GM23248 (cell line): ENCODE measurements around the gene IRF2BP1.

ENCODE experiments used
- EZH2 ChIP-seq: fragments of 200-600 bp; sonication (generic); IDR thresholded peaks from 2 replicates; pipeline ENCODE4 v1.6.1; 2018; ENCODE audit warnings: antibody characterized with exemption, mild to moderate bottlenecking; ENCODE audit not compliant: insufficient read depth, poor library complexity, severe bottlenecking
- EZH2phosphoT487 ChIP-seq: fragments of 200-600 bp; sonication (generic); IDR thresholded peaks from 2 replicates; pipeline ENCODE4 v1.6.1; 2018; ENCODE audit warnings: antibody characterized with exemption, moderate library complexity, mild to moderate bottlenecking, low read depth; ENCODE audit not compliant: insufficient read depth

DNA sequence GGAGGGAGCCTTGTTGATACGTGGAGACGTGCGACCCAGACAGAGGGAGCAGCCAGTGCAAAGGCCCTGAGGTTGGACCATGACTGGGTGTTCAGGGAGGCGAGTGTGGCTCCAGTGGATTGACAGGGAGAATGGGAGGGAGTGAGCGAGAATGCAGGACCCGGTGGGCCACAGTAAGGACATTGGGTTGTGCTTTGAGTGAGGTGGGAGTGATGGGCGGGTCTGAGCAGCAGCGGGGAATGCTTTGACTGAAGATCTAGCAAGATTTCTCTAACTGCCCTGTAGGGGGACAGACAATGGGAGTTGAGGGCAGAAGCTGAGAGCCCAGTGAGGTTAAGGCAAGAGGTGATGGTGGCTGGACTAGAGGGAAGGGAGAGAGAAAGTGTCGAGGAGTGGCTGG lies 36.3 kb upstream of the IRF2BP1 start:
- TF ChIP-seq EZH2 (no peak), EZH2phosphoT487 (no peak)
